Neural crest cell (in vitro differentiated cells): Measurements from ENCODE around the gene GRIK3. TPM values are rescaled to one million over a fixed set of nuclear protein-coding genes. Genes with fewer than 3 reads are reported as not detected.
"Not testable (repeated sequence)": the region's sequence is repeated elsewhere in the genome, so short reads cannot be mapped to it uniquely, and the experiment has no call there.

Source experiments
- DNase-seq: peaks from one replicate; pipeline ENCODE4 v3.0.0; 2021; ENCODE audit warnings: low read depth, mixed read lengths, low spot score
- H3K27ac Mint-ChIP-seq: one replicate; pipeline ENCODE4 v1.8.0; 2021; ENCODE audit warnings: mild to moderate bottlenecking, mixed read lengths; ENCODE audit not compliant: unreplicated experiment
- H3K27me3 Mint-ChIP-seq: 2 replicates; pipeline ENCODE4 v1.8.0; 2021; ENCODE audit warnings: low read depth, mild to moderate bottlenecking, mixed read lengths
- H3K36me3 Mint-ChIP-seq: 2 replicates; pipeline ENCODE4 v1.8.0; 2021; ENCODE audit warnings: low read depth, mild to moderate bottlenecking, mixed read lengths
- H3K4me1 Mint-ChIP-seq: 2 replicates; pipeline ENCODE4 v1.8.0; 2021; ENCODE audit warnings: mixed read lengths
- H3K4me3 Mint-ChIP-seq: one replicate; pipeline ENCODE4 v1.8.0; 2021; ENCODE audit warnings: mild to moderate bottlenecking, mixed read lengths
- H3K9me3 Mint-ChIP-seq: 2 replicates; pipeline ENCODE4 v1.8.0; 2021; ENCODE audit warnings: mixed read lengths
- total RNA-seq: library from RNA; stranded (reverse); gene quantifications from 2 replicates; pipeline ENCODE4 v1.2.1, GENCODE V29; 2021
- TF ChIP-seq, protein P1 (sequence below): fragments of 200-600 bp; sonication (generic); conservative IDR thresholded peaks from 2 replicates; pipeline ENCODE4 v1.5.0; 2021; ENCODE audit warnings: antibody characterized with exemption, mild to moderate bottlenecking

GRIK3 gene
- total RNA-seq, 1 donor from 2014 or later: 2.4 TPM

- DNase-seq: no peak
- no peak overlapping the region for H3K27ac Mint-ChIP-seq
- H3K4me1 Mint-ChIP-seq: peaks cover 7% of the 10 kb centered on the region
- H3K4me3 Mint-ChIP-seq: no peak overlapping the region
- H3K9me3 Mint-ChIP-seq: peaks cover 3% of the 10 kb centered on the region
- H3K36me3 Mint-ChIP-seq: peaks cover under 1% of the 10 kb centered on the region
- H3K27me3 Mint-ChIP-seq: peaks cover 42% of the 10 kb centered on the region
- TF ChIP-seq, protein P1, sequence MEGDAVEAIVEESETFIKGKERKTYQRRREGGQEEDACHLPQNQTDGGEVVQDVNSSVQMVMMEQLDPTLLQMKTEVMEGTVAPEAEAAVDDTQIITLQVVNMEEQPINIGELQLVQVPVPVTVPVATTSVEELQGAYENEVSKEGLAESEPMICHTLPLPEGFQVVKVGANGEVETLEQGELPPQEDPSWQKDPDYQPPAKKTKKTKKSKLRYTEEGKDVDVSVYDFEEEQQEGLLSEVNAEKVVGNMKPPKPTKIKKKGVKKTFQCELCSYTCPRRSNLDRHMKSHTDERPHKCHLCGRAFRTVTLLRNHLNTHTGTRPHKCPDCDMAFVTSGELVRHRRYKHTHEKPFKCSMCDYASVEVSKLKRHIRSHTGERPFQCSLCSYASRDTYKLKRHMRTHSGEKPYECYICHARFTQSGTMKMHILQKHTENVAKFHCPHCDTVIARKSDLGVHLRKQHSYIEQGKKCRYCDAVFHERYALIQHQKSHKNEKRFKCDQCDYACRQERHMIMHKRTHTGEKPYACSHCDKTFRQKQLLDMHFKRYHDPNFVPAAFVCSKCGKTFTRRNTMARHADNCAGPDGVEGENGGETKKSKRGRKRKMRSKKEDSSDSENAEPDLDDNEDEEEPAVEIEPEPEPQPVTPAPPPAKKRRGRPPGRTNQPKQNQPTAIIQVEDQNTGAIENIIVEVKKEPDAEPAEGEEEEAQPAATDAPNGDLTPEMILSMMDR: no peak
Observed at GRCh38 chr1:36906555-36906954, 127.8 kb downstream of the GRIK3 start.

GRCh38 chr1:36905941-36906340 lies 128.4 kb downstream of the GRIK3 start:
- TF ChIP-seq, protein P1: no peak
- peaks cover 46% of the 10 kb centered on the region for H3K27me3 Mint-ChIP-seq
- no peak overlapping the region for H3K27ac Mint-ChIP-seq
- no peak overlapping the region for H3K4me3 Mint-ChIP-seq
- peaks cover 5% of the 10 kb centered on the region for H3K4me1 Mint-ChIP-seq
- no peak for DNase-seq
- H3K36me3 Mint-ChIP-seq: peaks cover 2% of the 10 kb centered on the region
- H3K9me3 Mint-ChIP-seq: peaks cover 5% of the 10 kb centered on the region

DNA sequence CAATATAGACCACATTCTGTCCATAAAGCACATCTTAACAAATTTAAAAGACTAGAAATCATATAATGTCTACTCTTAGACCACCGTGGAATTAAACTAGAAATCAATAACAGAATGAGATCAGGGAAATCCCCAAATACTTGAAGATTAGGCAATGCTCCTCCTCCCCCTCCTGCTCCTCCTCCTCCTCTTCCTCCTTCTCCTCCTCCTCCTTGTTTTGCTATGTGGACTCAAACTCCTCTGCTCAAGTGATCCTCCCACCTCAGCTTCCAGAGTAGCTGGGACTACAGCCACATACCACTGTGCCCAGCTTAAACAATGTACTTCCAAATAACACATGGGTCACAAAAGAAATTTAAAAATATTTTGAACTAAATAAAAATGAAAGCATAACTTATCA lies 134.2 kb downstream of the GRIK3 start:
- Mint-ChIP-seq H3K4me1 (no peaks in the 10 kb centered on the region), H3K27me3 (peaks cover 64% of the 10 kb centered on the region), H3K9me3 (peaks cover 14% of the 10 kb centered on the region), H3K4me3 (no peak overlapping the region), H3K27ac (no peak overlapping the region), H3K36me3 (peaks cover 2% of the 10 kb centered on the region)
- TF ChIP-seq, protein P1: no peak
- no peak for DNase-seq

DNA sequence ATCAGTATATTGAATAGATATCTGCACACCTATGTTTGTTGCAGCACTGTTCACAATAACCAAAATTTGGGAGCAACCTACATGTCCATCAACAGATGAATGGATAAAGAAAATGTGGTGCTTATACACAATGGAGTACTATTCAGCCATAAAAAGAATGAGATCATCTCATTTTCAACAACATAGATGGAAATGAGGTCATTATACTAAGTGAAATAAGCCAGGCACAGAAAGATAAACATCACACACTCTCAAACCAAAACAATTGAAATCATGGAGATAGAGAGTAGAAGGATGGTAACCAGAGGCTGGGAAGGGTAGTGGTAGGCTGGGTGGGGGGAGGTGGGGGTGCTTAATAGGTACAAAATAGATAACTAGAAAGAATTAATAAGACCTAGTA lies 136.5 kb downstream of the GRIK3 start:
- not testable (repeated sequence) for H3K36me3 Mint-ChIP-seq, H3K4me1 Mint-ChIP-seq

GRCh38 chr1:36894824-36895223 lies 139.5 kb downstream of the GRIK3 start:
- Mint-ChIP-seq H3K27me3 (peaks cover 28% of the 10 kb centered on the region), H3K27ac (no peak overlapping the region)
- TF ChIP-seq, protein P1: no peak

More for the DNA sequence above, 136.5 kb downstream of the GRIK3 start:
- H3K9me3 Mint-ChIP-seq: peaks cover 14% of the 10 kb centered on the region
- H3K27me3 Mint-ChIP-seq: peaks cover 48% of the 10 kb centered on the region
- H3K27ac Mint-ChIP-seq, DNase-seq, H3K4me3 Mint-ChIP-seq: not testable (repeated sequence)

DNA sequence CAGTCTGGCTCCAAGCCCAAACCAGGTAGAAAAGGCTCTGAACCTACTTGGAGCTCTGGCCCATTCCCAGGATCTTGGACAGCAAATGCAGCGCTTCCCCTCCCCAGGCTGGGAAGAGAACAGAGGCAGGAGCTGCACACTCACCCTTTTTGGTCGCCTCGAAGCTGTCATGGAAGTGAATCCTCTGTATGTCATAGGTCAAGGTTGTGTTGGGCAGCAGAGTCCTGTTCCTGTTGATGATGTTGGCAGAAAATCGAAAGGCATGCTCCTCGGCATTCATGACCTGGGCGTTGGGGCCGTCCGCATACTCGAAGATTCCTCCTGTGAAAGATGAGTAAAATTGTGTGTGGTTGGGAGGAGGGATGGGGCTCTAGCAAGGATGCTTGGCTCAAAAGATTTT lies 143.5 kb downstream of the GRIK3 start:
- no peak overlapping the region for H3K27ac Mint-ChIP-seq

More at GRCh38 chr1:36894824-36895223, 139.5 kb downstream of the GRIK3 start:
- DNase-seq: no peak
- H3K4me3 Mint-ChIP-seq: no peak overlapping the region
- H3K9me3 Mint-ChIP-seq: peaks cover 8% of the 10 kb centered on the region
- H3K4me1 Mint-ChIP-seq: peaks cover 2% of the 10 kb centered on the region
- H3K36me3 Mint-ChIP-seq: no peaks in the 10 kb centered on the region

More for the DNA sequence above, 143.5 kb downstream of the GRIK3 start:
- peaks cover 15% of the 10 kb centered on the region for H3K27me3 Mint-ChIP-seq
- no peaks in the 10 kb centered on the region for H3K36me3 Mint-ChIP-seq
- TF ChIP-seq, protein P1: no peak
- no peaks in the 10 kb centered on the region for H3K9me3 Mint-ChIP-seq
- peaks cover 4% of the 10 kb centered on the region for H3K4me1 Mint-ChIP-seq
- DNase-seq: no peak
- no peak overlapping the region for H3K4me3 Mint-ChIP-seq
